Keratinocyte (primary cell): ENCODE measurements around the gene NPFFR2.

ENCODE experiments used
- CTCF ChIP-seq, 3 experiments: IDR thresholded peaks in 1 of 3; conservative IDR thresholded peaks in 1 of 3; optimal IDR thresholded peaks in 1 of 3; 2 replicates in 2 of 3; 3 replicates in 1 of 3; pipeline versions ENCODE3 to v1.5.1; 2011; ENCODE audit warnings: low read length in 3 of 3, mild to moderate bottlenecking in 3 of 3, moderate library complexity in 2 of 3, control low read depth in 1 of 3, inconsistent platforms in 1 of 3; ENCODE audit not compliant: insufficient read depth in 2 of 3; ENCODE audit errors: extremely low read depth in 1 of 3
- EZH2 ChIP-seq: IDR thresholded peaks from one replicate; pipeline ENCODE4 v1.6.1; 2012; ENCODE audit warnings: inconsistent platforms, mild to moderate bottlenecking, low read length, moderate library complexity

GRCh38 chr4:72194453-72194852 is 162.7 kb downstream of the NPFFR2 start:
- TF ChIP-seq CTCF (optimal IDR thresholded peaks at IDR 0.05 in 1 of 3, IDR thresholded peaks at IDR 0.05 in 1 of 3, conservative IDR thresholded peaks at IDR 0.05 in 1 of 3; ENCODE audit: extremely low read depth in 1 of 3, insufficient read depth in 2 of 3, low read length in 3 of 3) (no peak), EZH2 (no peak)
